HCT116 (cell line): ENCODE measurements around the gene IER3. TPM values are rescaled to one million over a fixed set of nuclear protein-coding genes. Genes with fewer than 3 reads are reported as not detected.

Experiments used
- ATAC-seq: fragments of 200-7000 bp; cut with Tn5 transposase; 2 replicates; pipeline ENCODE4 v1.9.1; 2020; ENCODE audit warnings: mild to moderate bottlenecking, moderate library complexity
- Bru-seq: library from RNA; stranded (reverse); fragments of 400-500 nt; gene quantifications from one replicate; lab custom pipeline; 2021; lab: Mats Ljungman, UMichigan
- BruChase-seq, 2 experiments: library from RNA; stranded (reverse); fragments of 400-500 nt; gene quantifications; one replicate each; lab custom pipeline; 2021; lab: Mats Ljungman, UMichigan
- BruUV-seq: library from RNA; stranded (reverse); fragments of 400-500 nt; replicated peaks from 2 replicates; lab custom pipeline; 2021; lab: Mats Ljungman, UMichigan
- CTCF ChIA-PET: fragments of 300-600 bp; sonication (Branson Sonifier 250); formaldehyde crosslinking; loops from one replicate; lab custom pipeline; 2021; ENCODE audit warnings: antibody characterized with exemption; lab: Charles Lee
- POLR2A ChIA-PET: fragments of 300-600, 350-600 bp; sonication (Branson Sonifier 250); formaldehyde crosslinking; loops from one replicate; lab custom pipeline; 2021; ENCODE audit warnings: antibody characterized with exemption; lab: Charles Lee
- RAD21 ChIA-PET, 2 experiments: fragments of 300-600 bp; sonication (Branson Sonifier 250); formaldehyde crosslinking; loops; one replicate each; lab custom pipeline; 2023; ENCODE audit warnings: low total read pairs in 2 of 2; ENCODE audit not compliant: uncharacterized antibody in 2 of 2, unreplicated experiment in 2 of 2, low non-redundant PET in 1 of 2; lab: Charles Lee
- DNase-seq: peaks from one replicate; pipeline ENCODE4 v3.0.0-alpha.2; 2010; ENCODE audit warnings: low read depth, low spot score
- H2AFZ ChIP-seq: fragments of 200-600 bp; shearing (Covaris generic), sonication (generic); 2 replicates; pipeline ENCODE4 v1.6.1; 2017; ENCODE audit warnings: low read depth, mixed run types, mixed read lengths, antibody characterized with exemption, low read length; ENCODE audit not compliant: poor library complexity, severe bottlenecking
- H3K27ac ChIP-seq: 2 replicates; pipeline ENCODE4 v1.5.1; 2012; ENCODE audit warnings: low read depth, low read length
- H3K27me3 ChIP-seq: fragments of 200-600 bp; sonication (generic); 2 replicates; pipeline ENCODE4 v1.6.1; 2016; ENCODE audit warnings: mixed run types, low read length, mixed read lengths; ENCODE audit not compliant: insufficient read depth
- H3K36me3 ChIP-seq, 2 experiments: fragments of 200-500 bp in 1 of 2; fragments of 200-600 bp in 1 of 2; sonication (Bioruptor generic) in 1 of 2; sonication (generic) in 1 of 2; 2 replicates each; pipeline versions ENCODE4 v1.5.1 to v1.6.1; 2014 to 2016; ENCODE audit warnings: low read length in 2 of 2, inconsistent platforms in 1 of 2, mixed read lengths in 1 of 2, mixed run types in 1 of 2; ENCODE audit not compliant: insufficient read depth in 2 of 2, control insufficient read depth in 1 of 2
- H3K4me1 ChIP-seq, 2 experiments: fragments of 200-600 bp in 1 of 2; sonication (generic) in 1 of 2; 2 replicates each; pipeline versions ENCODE4 v1.5.1 to v1.6.1; 2012 to 2017; ENCODE audit warnings: low read length in 2 of 2, inconsistent platforms in 1 of 2, mild to moderate bottlenecking in 1 of 2, mixed read lengths in 1 of 2, mixed run types in 1 of 2, moderate library complexity in 1 of 2; ENCODE audit not compliant: insufficient read depth in 2 of 2, control insufficient read depth in 1 of 2
- H3K4me2 ChIP-seq: fragments of 200-600 bp; sonication (generic); 2 replicates; pipeline ENCODE4 v1.6.1; 2017; ENCODE audit warnings: mixed run types, low read length, mixed read lengths
- H3K4me3 ChIP-seq, 2 experiments: fragments of 200-600 bp in 1 of 2; sonication (generic) in 1 of 2; replicated peaks in 1 of 2; 2 replicates each; pipeline ENCODE4 v1.5.1; 2011 to 2016; ENCODE audit warnings: low read length in 2 of 2, control low read depth in 1 of 2, low read depth in 1 of 2, mild to moderate bottlenecking in 1 of 2, mixed read lengths in 1 of 2, mixed run types in 1 of 2
- H3K79me2 ChIP-seq: fragments of 200-600 bp; sonication (generic); 2 replicates; pipeline ENCODE4 v1.6.1; 2017; ENCODE audit warnings: mild to moderate bottlenecking, mixed run types, low read length, moderate library complexity, mixed read lengths; ENCODE audit not compliant: insufficient read depth
- H3K9ac ChIP-seq: fragments of 200-600 bp; sonication (generic); 2 replicates; pipeline ENCODE4 v1.6.1; 2016; ENCODE audit warnings: low read length, mixed read lengths
- H3K9me2 ChIP-seq: fragments of 200-600 bp; sonication (generic), shearing (Covaris generic); 2 replicates; pipeline ENCODE4 v1.6.1; 2017; ENCODE audit warnings: mixed run types, mild to moderate bottlenecking, moderate library complexity; ENCODE audit not compliant: insufficient read depth
- H3K9me3 ChIP-seq, 2 experiments: fragments of 200-500 bp in 1 of 2; fragments of 200-600 bp in 1 of 2; sonication (Bioruptor generic) in 1 of 2; sonication (generic) in 1 of 2; 2 replicates each; pipeline ENCODE4 v1.6.1; 2014 to 2017; ENCODE audit warnings: low read length in 2 of 2, mixed read lengths in 2 of 2, inconsistent platforms in 1 of 2, low read depth in 1 of 2, mild to moderate bottlenecking in 1 of 2, mixed run types in 1 of 2, moderate library complexity in 1 of 2; ENCODE audit not compliant: control insufficient read depth in 1 of 2, insufficient read depth in 1 of 2
- H4K20me1 ChIP-seq: fragments of 200-600 bp; sonication (generic), shearing (Covaris generic); 2 replicates; pipeline ENCODE4 v1.6.1; 2017; ENCODE audit warnings: mixed run types, mild to moderate bottlenecking, moderate library complexity; ENCODE audit not compliant: insufficient read depth
- CEBPB ChIP-seq: IDR thresholded peaks from 2 replicates; pipeline ENCODE4 v1.6.1; 2012; ENCODE audit warnings: low read depth
- EGR1 ChIP-seq: IDR thresholded peaks from 2 replicates; pipeline ENCODE4 v1.6.1; 2012; ENCODE audit warnings: low read depth
- EZH2 ChIP-seq: fragments of 200-600 bp; sonication (generic); IDR thresholded peaks from 2 replicates; pipeline ENCODE4 v1.6.1; 2017; ENCODE audit warnings: antibody characterized with exemption, mixed run types
- FOSL1 ChIP-seq: IDR thresholded peaks from 2 replicates; pipeline ENCODE4 v1.6.1; 2012; ENCODE audit warnings: low read depth
- JUND ChIP-seq: IDR thresholded peaks from 2 replicates; pipeline ENCODE4 v1.6.1; 2012
- POLR2A ChIP-seq: IDR thresholded peaks from 2 replicates; pipeline ENCODE4 v1.7.0; 2011; ENCODE audit warnings: borderline replicate concordance; ENCODE audit not compliant: insufficient read depth, insufficient read length; ENCODE audit errors: extremely low read depth
- REST ChIP-seq: IDR thresholded peaks from 2 replicates; pipeline ENCODE4 v1.6.1; 2012; ENCODE audit warnings: low read depth
- SIN3A ChIP-seq: IDR thresholded peaks from 2 replicates; pipeline ENCODE4 v1.6.1; 2012; ENCODE audit warnings: low read depth
- SRF ChIP-seq: IDR thresholded peaks from 2 replicates; pipeline ENCODE4 v1.6.1; 2012; ENCODE audit warnings: low read depth
- YY1 ChIP-seq: IDR thresholded peaks from 2 replicates; pipeline ENCODE4 v1.6.1; 2011; ENCODE audit warnings: low read length, low read depth, moderate library complexity, mild to moderate bottlenecking; ENCODE audit not compliant: insufficient replicate concordance; ENCODE audit errors: extremely low read depth
- ZBTB33 ChIP-seq: IDR thresholded peaks from 2 replicates; pipeline ENCODE4 v1.6.1; 2011; ENCODE audit warnings: mild to moderate bottlenecking, low read length, moderate library complexity; ENCODE audit not compliant: insufficient replicate concordance; ENCODE audit errors: extremely low read depth
- ZFX ChIP-seq: fragments of 450-650 bp; IDR thresholded peaks from 2 replicates; pipeline ENCODE4 v1.6.1; 2017
- ZNF274 ChIP-seq: fragments of 200-500 bp; sonication (Bioruptor generic); IDR thresholded peaks from 2 replicates; pipeline ENCODE4 v1.6.1; 2014; ENCODE audit warnings: mild to moderate bottlenecking, low read depth, low read length, inconsistent platforms
- intact Hi-C: fragments of 100-400 bp; cut with micrococcal nuclease; formaldehyde crosslinking; loops from 2 replicates; pipeline ENCODE4 v1.10.0; 2022
- long read RNA-seq: library from polyadenylated mRNA; unstranded; transcript quantifications from one replicate; pipeline ENCODE4 v2.0.0, GENCODE V29; 2021; ENCODE audit not compliant: unreplicated experiment
- polyA plus RNA-seq: library from polyadenylated mRNA; unstranded; fragments of >200 nt; gene quantifications from 2 replicates; pipeline ENCODE4 v1.2.1, GENCODE V29; 2012; ENCODE audit warnings: missing spikeins
- total RNA-seq: library from RNA; stranded (reverse); gene quantifications from one replicate; pipeline ENCODE4 v1.2.1, GENCODE V29; 2021; ENCODE audit not compliant: unreplicated experiment
- TF ChIP-seq, protein P1 (sequence below): IDR thresholded peaks from 2 replicates; pipeline ENCODE4 v1.6.1; 2012
- TF ChIP-seq, protein P2 (sequence below), 3 experiments: fragments of 200-600 bp in 1 of 3; sonication (generic) in 1 of 3; IDR thresholded peaks in 2 of 3; conservative IDR thresholded peaks in 1 of 3; 2 replicates each; pipeline ENCODE4 v1.5.1; 2012 to 2017; ENCODE audit warnings: low read depth in 2 of 3, low read length in 2 of 3, antibody characterized with exemption in 1 of 3, borderline replicate concordance in 1 of 3, control low read depth in 1 of 3, mild to moderate bottlenecking in 1 of 3, mixed read lengths in 1 of 3, mixed run types in 1 of 3, moderate library complexity in 1 of 3; ENCODE audit not compliant: insufficient read depth in 1 of 3

IER3 gene, protein sequence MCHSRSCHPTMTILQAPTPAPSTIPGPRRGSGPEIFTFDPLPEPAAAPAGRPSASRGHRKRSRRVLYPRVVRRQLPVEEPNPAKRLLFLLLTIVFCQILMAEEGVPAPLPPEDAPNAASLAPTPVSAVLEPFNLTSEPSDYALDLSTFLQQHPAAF
- total RNA-seq (952 TPM), Bru-seq, nascent RNA (percentile 100 among the genes with signal in this experiment), BruChase-seq, experiment 1, labeled RNA remaining after a 6-hour chase (percentile 100 among the genes with signal in this experiment), BruChase-seq, experiment 2, labeled RNA remaining after a 2-hour chase (percentile 100 among the genes with signal in this experiment)
- polyA plus RNA-seq: 1,025 and 1,062 TPM in 2 replicates
- long read RNA-seq, transcript IER3-201 (2 exons, 1,244 nt): minor isoform, 84 of 530 reads
- long read RNA-seq, transcript IER3-202 (1 exons, 1,350 nt): major isoform, 446 of 530 reads
- long read RNA-seq, partial matches to known transcripts: 0 of 530 reads
- long read RNA-seq, other reads (novel, unspliced or antisense): 0 of 530 reads

- Histone ChIP-seq H3K27me3 (no peaks in the 10 kb centered on the region), H3K9me2 (no peaks in the 10 kb centered on the region), H3K4me1 (peaks cover 52 to 89% of the 10 kb centered on the region in 2 experiments), H3K36me3 (peaks cover 4 to 8% of the 10 kb centered on the region in 2 experiments; a peak in 1 of 4 replicates), H3K4me3 (peak within 1 kb of the TSS; percentile 79 to 85), H4K20me1 (no peaks in the 10 kb centered on the region), H3K9me3 (no peaks in the 10 kb centered on the region), H3K27ac (peak within 1 kb of the TSS; percentile 93), H3K4me2 (peak within 1 kb of the TSS; percentile 91), H3K9ac (peak within 1 kb of the TSS; percentile 97), H2AFZ (no peak within 1 kb of the TSS), H3K79me2 (peaks cover 15% of the 10 kb centered on the region)
- DNase-seq (peak; percentile 96), ATAC-seq (peak; percentile 29)
- intact Hi-C loops: loop anchor here (1.0 to 10.0 kb wide), 3 partner anchors 25 to 341 kb away; no protein-coding TSS in a partner anchor
- ChIA-PET CTCF (no interaction called here), POLR2A (interaction anchor here (0.8 to 16.4 kb wide), 20 partner anchors 8 to 343 kb away, joined by 3 to 680 read pairs (median 4); partner anchors contain the start of gene MDC1), RAD21 (no interaction called here)
- BruUV-seq: TSS peak; percentile 87
- peak; percentile 68 for TF ChIP-seq ZFX
- no peak for TF ChIP-seq EZH2
- TF ChIP-seq, protein P1, sequence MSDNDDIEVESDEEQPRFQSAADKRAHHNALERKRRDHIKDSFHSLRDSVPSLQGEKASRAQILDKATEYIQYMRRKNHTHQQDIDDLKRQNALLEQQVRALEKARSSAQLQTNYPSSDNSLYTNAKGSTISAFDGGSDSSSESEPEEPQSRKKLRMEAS: no peak
- TF ChIP-seq JUND: no peak
- no peak for TF ChIP-seq SRF
- TF ChIP-seq EGR1: no peak
- TF ChIP-seq, protein P2, sequence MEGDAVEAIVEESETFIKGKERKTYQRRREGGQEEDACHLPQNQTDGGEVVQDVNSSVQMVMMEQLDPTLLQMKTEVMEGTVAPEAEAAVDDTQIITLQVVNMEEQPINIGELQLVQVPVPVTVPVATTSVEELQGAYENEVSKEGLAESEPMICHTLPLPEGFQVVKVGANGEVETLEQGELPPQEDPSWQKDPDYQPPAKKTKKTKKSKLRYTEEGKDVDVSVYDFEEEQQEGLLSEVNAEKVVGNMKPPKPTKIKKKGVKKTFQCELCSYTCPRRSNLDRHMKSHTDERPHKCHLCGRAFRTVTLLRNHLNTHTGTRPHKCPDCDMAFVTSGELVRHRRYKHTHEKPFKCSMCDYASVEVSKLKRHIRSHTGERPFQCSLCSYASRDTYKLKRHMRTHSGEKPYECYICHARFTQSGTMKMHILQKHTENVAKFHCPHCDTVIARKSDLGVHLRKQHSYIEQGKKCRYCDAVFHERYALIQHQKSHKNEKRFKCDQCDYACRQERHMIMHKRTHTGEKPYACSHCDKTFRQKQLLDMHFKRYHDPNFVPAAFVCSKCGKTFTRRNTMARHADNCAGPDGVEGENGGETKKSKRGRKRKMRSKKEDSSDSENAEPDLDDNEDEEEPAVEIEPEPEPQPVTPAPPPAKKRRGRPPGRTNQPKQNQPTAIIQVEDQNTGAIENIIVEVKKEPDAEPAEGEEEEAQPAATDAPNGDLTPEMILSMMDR (IDR thresholded peaks at IDR 0.05 in 2 of 3, conservative IDR thresholded peaks at IDR 0.05 in 1 of 3; ENCODE audit: borderline replicate concordance in 1 of 3, insufficient read depth in 1 of 3, low read depth in 2 of 3, low read length in 2 of 3): peak in 2 of 3 experiments; percentile 29 to 37; a peak in 3 of 6 replicates
- no peak for TF ChIP-seq ZNF274
- no peak for TF ChIP-seq FOSL1
- peak; percentile 67 for TF ChIP-seq YY1
- peak; percentile 100 for TF ChIP-seq POLR2A
- TF ChIP-seq REST: no peak
- no peak for TF ChIP-seq SIN3A
- TF ChIP-seq CEBPB: no peak
- TF ChIP-seq ZBTB33: peak; percentile 90
Observed at GRCh38 chr6:30744054-30744805, at the start of gene IER3. Gene IER3 (minus strand): TSS chr6:30744547. CDS start chr6:30744518, 29 bp downstream.
